Transverse colon (tissue), 4 donors: ENCODE measurements around the gene SMARCAL1.

Source experiments
- POLR2AphosphoS5 ChIP-seq, 3 donors: sonication (generic); formaldehyde crosslinking; IDR thresholded peaks; one replicate each; pipeline ENCODE4 v1.6.1; 2016; ENCODE audit warnings: antibody characterized with exemption in 3 of 3
- TF ChIP-seq, protein P1 (sequence below), 5 experiments: fragments of 200-600 bp in 3 of 5; fragments of 450-650 bp in 2 of 5; sonication (generic) in 3 of 5; IDR thresholded peaks; 1 replicate in 2 of 5; 2 replicates in 3 of 5; pipeline ENCODE4 v1.5.1; 2016 to 2017; ENCODE audit warnings: antibody characterized with exemption in 5 of 5, inconsistent platforms in 3 of 5, mild to moderate bottlenecking in 2 of 5, moderate library complexity in 1 of 5

DNA sequence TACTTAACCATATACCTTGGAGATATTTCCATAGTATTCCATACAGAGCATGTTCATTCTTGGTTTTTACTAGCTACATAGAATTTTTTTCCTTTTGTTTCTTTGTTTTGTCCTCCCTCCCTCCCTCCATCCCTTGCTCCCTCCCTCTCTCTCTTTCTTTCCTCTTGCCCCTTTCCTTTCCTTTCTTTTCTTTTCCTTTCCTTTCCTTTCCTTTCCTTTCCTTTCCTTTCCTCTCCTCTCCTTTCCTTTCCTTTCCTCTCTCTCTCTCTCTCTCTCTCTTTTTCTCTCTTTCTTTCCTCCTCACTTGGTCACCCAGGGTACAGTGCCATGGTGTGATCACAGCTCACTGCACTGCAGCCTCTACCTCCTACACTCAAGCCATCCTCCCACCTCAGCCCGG is 114.7 kb downstream of the SMARCAL1 start:
- TF ChIP-seq, protein P1, sequence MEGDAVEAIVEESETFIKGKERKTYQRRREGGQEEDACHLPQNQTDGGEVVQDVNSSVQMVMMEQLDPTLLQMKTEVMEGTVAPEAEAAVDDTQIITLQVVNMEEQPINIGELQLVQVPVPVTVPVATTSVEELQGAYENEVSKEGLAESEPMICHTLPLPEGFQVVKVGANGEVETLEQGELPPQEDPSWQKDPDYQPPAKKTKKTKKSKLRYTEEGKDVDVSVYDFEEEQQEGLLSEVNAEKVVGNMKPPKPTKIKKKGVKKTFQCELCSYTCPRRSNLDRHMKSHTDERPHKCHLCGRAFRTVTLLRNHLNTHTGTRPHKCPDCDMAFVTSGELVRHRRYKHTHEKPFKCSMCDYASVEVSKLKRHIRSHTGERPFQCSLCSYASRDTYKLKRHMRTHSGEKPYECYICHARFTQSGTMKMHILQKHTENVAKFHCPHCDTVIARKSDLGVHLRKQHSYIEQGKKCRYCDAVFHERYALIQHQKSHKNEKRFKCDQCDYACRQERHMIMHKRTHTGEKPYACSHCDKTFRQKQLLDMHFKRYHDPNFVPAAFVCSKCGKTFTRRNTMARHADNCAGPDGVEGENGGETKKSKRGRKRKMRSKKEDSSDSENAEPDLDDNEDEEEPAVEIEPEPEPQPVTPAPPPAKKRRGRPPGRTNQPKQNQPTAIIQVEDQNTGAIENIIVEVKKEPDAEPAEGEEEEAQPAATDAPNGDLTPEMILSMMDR (IDR thresholded peaks at IDR 0.05), result no peak
- no peak for TF ChIP-seq POLR2AphosphoS5 (IDR thresholded peaks at IDR 0.05)
